ENCODE measurements around the gene PRR23E. TPM values are rescaled to one million over a fixed set of nuclear protein-coding genes. Genes with fewer than 3 reads are reported as not detected.

Gene PRR23E
- total RNA-seq, 1 experiment from 2014 or later, result not detected

- Histone ChIP-seq H3K9ac (ENCODE audit: low read length) (no peak overlapping the region), H3K9me2 (replicated peaks; ENCODE audit: low read length) (no peaks in the 10 kb centered on the region), H3K27ac (ENCODE audit: low read length) (no peak overlapping the region), H3K36me3 (ENCODE audit: low read depth, low read length) (no peaks in the 10 kb centered on the region), H3F3A (ENCODE audit: low read length, unreplicated experiment) (no peaks in the 10 kb centered on the region), H3K27me3 (ENCODE audit: low read length) (peaks cover 3% of the 10 kb centered on the region; the same call in 1 of the 2 replicates), H2AFZ (ENCODE audit: low read length) (no peak overlapping the region), H3K4me1 (ENCODE audit: insufficient read depth, low read length) (peaks cover 4% of the 10 kb centered on the region; the same call in 1 of the 2 replicates), H3K79me2 (ENCODE audit: low read length) (no peaks in the 10 kb centered on the region), H4K20me1 (ENCODE audit: low read length) (no peaks in the 10 kb centered on the region), H3K9me3 (ENCODE audit: low read length) (no peaks in the 10 kb centered on the region), H3K4me2 (ENCODE audit: low read length) (no peak overlapping the region), H3K4me3 (ENCODE audit: low read length) (no peak overlapping the region)
- CTCF ChIA-PET, result no interaction called here
- no peak for ATAC-seq
- DNase-seq, result no peak
- no peak for TF ChIP-seq EZH2 (IDR thresholded peaks at IDR 0.05; ENCODE audit: low read length, unreplicated experiment)
- TF ChIP-seq EZH2phosphoT487 (IDR thresholded peaks at IDR 0.05; ENCODE audit: borderline replicate concordance, low read length), result no peak
- TF ChIP-seq CTCF (conservative IDR thresholded peaks at IDR 0.05; ENCODE audit: low read depth, low read length), result no peak
- BruUV-seq (replicated peaks), result no TSS peak
- POLR2A ChIA-PET (ENCODE audit: unreplicated experiment), result no interaction called here
- intact Hi-C loops (cut with micrococcal nuclease), result loop anchor here (5.0 to 10.0 kb wide), 2 partner anchors 420 to 498 kb away; no protein-coding TSS in a partner anchor
Observed at GRCh38 chr3:127175272-127175671, 17.7 kb upstream of the PRR23E start.

DNA sequence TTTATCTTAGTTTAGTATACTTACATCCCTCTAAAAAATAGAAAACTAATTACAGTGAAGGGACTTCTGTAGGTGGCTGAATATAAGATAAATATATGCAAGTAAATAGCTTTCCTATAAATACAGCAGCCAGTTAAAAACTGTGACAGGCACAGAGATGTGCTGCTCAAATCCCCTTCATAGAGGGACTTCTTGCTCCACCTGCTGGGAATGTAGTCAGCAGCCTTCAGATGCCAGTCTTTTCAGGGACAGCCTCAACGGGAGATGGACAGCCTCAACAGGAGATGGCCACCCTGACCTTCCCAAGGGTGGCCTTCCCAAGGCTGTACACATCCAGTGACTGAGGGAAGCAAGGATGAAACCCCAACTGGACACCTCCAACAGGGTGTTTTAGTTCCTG lies 15.7 kb upstream of the PRR23E start:
- no peak overlapping the region for H3K4me3 ChIP-seq (ENCODE audit: low read length)
- H3K79me2 ChIP-seq (ENCODE audit: low read length), result no peaks in the 10 kb centered on the region
- DNase-seq (peak; percentile 34), ATAC-seq (peak; percentile 67)
- H2AFZ ChIP-seq (ENCODE audit: low read length), result no peak overlapping the region
- CTCF ChIA-PET, result interaction anchor here (0.6 kb wide), 1 partner anchor 484 kb away, joined by 4 read pairs; no protein-coding TSS in a partner anchor
- no peaks in the 10 kb centered on the region for H4K20me1 ChIP-seq (ENCODE audit: low read length)
- H3K9me2 ChIP-seq (replicated peaks; ENCODE audit: low read length), result no peaks in the 10 kb centered on the region
- intact Hi-C loops (cut with micrococcal nuclease), result loop anchor here (5.0 to 10.0 kb wide), 2 partner anchors 422 to 500 kb away; no protein-coding TSS in a partner anchor
- no peak overlapping the region for H3K4me2 ChIP-seq (ENCODE audit: low read length)
- no peaks in the 10 kb centered on the region for H3K9me3 ChIP-seq (ENCODE audit: low read length)
- no TSS peak for BruUV-seq (replicated peaks)
- no peaks in the 10 kb centered on the region for H3F3A ChIP-seq (ENCODE audit: low read length, unreplicated experiment)
- POLR2A ChIA-PET (ENCODE audit: unreplicated experiment), result no interaction called here
- no peak overlapping the region for H3K27ac ChIP-seq (ENCODE audit: low read length)
- H3K4me1 ChIP-seq (ENCODE audit: insufficient read depth, low read length), result peaks cover 4% of the 10 kb centered on the region; the same call in 1 of the 2 replicates
- H3K27me3 ChIP-seq (ENCODE audit: low read length), result no peaks in the 10 kb centered on the region
- H3K36me3 ChIP-seq (ENCODE audit: low read depth, low read length), result no peaks in the 10 kb centered on the region
- no peak overlapping the region for H3K9ac ChIP-seq (ENCODE audit: low read length)
- TF ChIP-seq EZH2 (IDR thresholded peaks at IDR 0.05; ENCODE audit: low read length, unreplicated experiment) (no peak), CTCF (conservative IDR thresholded peaks at IDR 0.05; ENCODE audit: low read depth, low read length) (peak; percentile 48)

DNA sequence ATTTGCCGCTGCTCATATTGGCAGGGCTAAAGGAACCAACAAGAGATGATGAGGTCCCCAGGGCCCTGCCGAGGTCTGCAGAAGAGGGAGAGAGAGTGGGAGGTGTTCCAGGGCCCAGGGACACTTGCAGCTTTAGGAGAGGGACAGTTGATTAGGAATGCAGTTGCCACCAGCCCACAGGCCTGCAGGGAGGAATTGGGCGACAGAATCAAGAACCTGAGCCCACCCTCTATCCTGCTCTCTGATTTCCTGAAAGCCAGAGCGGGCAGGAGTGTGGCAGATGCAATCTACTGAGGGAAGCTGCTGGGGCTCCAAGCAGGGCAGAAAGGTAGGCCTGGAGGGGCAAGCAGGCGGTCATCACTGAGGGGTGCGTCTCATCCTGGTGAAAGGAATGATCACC lies 12.1 kb upstream of the PRR23E start:
- no peak overlapping the region for H3K4me3 ChIP-seq (ENCODE audit: low read length)
- H3K9me3 ChIP-seq (ENCODE audit: low read length), result no peaks in the 10 kb centered on the region
- no peaks in the 10 kb centered on the region for H3K9me2 ChIP-seq (replicated peaks; ENCODE audit: low read length)
- no peaks in the 10 kb centered on the region for H3F3A ChIP-seq (ENCODE audit: low read length, unreplicated experiment)
- H3K4me1 ChIP-seq (ENCODE audit: insufficient read depth, low read length), result no peaks in the 10 kb centered on the region
- CTCF ChIA-PET, result no interaction called here
- H3K27ac ChIP-seq (ENCODE audit: low read length), result no peak overlapping the region
- H3K36me3 ChIP-seq (ENCODE audit: low read depth, low read length), result no peaks in the 10 kb centered on the region
- intact Hi-C loops (cut with micrococcal nuclease), result no loop called here
- no peaks in the 10 kb centered on the region for H3K79me2 ChIP-seq (ENCODE audit: low read length)
- H3K4me2 ChIP-seq (ENCODE audit: low read length), result no peak overlapping the region
- DNase-seq (no peak), ATAC-seq (no peak)
- no TSS peak for BruUV-seq (replicated peaks)
- H2AFZ ChIP-seq (ENCODE audit: low read length), result no peak overlapping the region
- no peak for TF ChIP-seq EZH2 (IDR thresholded peaks at IDR 0.05; ENCODE audit: low read length, unreplicated experiment)
- TF ChIP-seq EZH2phosphoT487 (IDR thresholded peaks at IDR 0.05; ENCODE audit: borderline replicate concordance, low read length), result no peak
- no peak for TF ChIP-seq CTCF (conservative IDR thresholded peaks at IDR 0.05; ENCODE audit: low read depth, low read length)
- no peak overlapping the region for H3K9ac ChIP-seq (ENCODE audit: low read length)
- H3K27me3 ChIP-seq (ENCODE audit: low read length), result no peaks in the 10 kb centered on the region
- POLR2A ChIA-PET (ENCODE audit: unreplicated experiment), result no interaction called here
- H4K20me1 ChIP-seq (ENCODE audit: low read length), result no peaks in the 10 kb centered on the region

All from PC-3 (cell line).